GM06990 (cell line): Measurements from ENCODE around the gene LCE3D.
A peak's percentile ranks its signal among the peaks of the same experiment; 100 is the strongest.
"Not testable (repeated sequence)": the region's sequence is repeated elsewhere in the genome, so short reads cannot be mapped to it uniquely, and the experiment has no call there.

Source experiments
- DNase-seq: peaks from one replicate; pipeline ENCODE4 v3.0.0-alpha.2; 2011; ENCODE audit not compliant: insufficient read length; ENCODE audit errors: extremely low read depth
- H3K27me3 ChIP-seq: replicated peaks from 2 replicates; pipeline ENCODE4 v1.6.0; 2011; ENCODE audit warnings: low read length; ENCODE audit not compliant: control insufficient read depth, insufficient read depth
- H3K36me3 ChIP-seq: 2 replicates; pipeline ENCODE4 v1.5.1; 2011; ENCODE audit warnings: low read length; ENCODE audit not compliant: control insufficient read depth, insufficient read depth
- H3K4me3 ChIP-seq: replicated peaks from 2 replicates; pipeline ENCODE4 v1.5.1; 2011; ENCODE audit warnings: low read depth, mild to moderate bottlenecking, control low read depth, low read length
- CTCF ChIP-seq: IDR thresholded peaks from 2 replicates; pipeline ENCODE4 v1.5.1; 2011; ENCODE audit warnings: low read length, control low read depth, mild to moderate bottlenecking, inconsistent platforms; ENCODE audit not compliant: insufficient read depth, poor library complexity, severe bottlenecking

Gene LCE3D

GRCh38 chr1:152599934-152600333, 19.6 kb upstream of the LCE3D start, which contains the start of gene LCE3C:
LCE3C (plus strand) TSS chr1:152600234; CDS start chr1:152600732, 498 bp downstream.
- Histone ChIP-seq H3K27me3 (no peaks in the 10 kb centered on the region), H3K36me3 (no peaks in the 10 kb centered on the region), H3K4me3 (no peak within 1 kb of the TSS)
- TF ChIP-seq CTCF: no peak
- no peak for DNase-seq

- no peak for DNase-seq
- TF ChIP-seq CTCF: no peak
- H3K36me3 ChIP-seq: no peaks in the 10 kb centered on the region
- no peaks in the 10 kb centered on the region for H3K27me3 ChIP-seq
- no peak overlapping the region for H3K4me3 ChIP-seq
These were observed 16.7 kb upstream of the LCE3D start for GRCh38 chr1:152596986-152597385.

DNA sequence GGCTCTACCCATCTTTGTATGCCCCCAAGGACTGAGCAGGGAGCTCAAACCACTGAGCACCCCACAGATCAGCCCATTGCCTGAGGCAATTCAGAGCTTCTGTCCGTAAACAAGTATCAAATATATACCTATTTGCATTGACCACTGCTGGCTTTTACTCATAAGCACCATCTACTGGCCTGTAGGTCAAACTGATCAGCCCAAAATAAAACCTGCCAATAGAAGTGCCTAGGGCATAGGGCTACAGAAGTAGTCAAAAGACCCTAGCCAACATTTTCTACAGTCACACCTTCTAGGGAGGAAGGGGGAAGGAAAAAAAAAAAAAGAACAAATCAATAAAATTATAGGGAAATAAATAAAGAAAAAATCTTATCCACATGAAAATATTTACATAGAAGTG, 5.3 kb upstream of the LCE3D start:
- DNase-seq: no peak
- H3K4me3 ChIP-seq: no peak overlapping the region
- H3K36me3 ChIP-seq: no peaks in the 10 kb centered on the region
- no peak for TF ChIP-seq CTCF
- no peaks in the 10 kb centered on the region for H3K27me3 ChIP-seq

- no peak for TF ChIP-seq CTCF
- Histone ChIP-seq H3K36me3 (no peaks in the 10 kb centered on the region), H3K27me3 (no peaks in the 10 kb centered on the region), H3K4me3 (no peak overlapping the region)
- no peak for DNase-seq
These were observed 2.3 kb upstream of the LCE3D start for GRCh38 chr1:152582647-152583046.

GRCh38 chr1:152579526-152579925, 790 bp downstream of the LCE3D start:
- not testable (repeated sequence) for H3K36me3 ChIP-seq, H3K4me3 ChIP-seq, H3K27me3 ChIP-seq, DNase-seq

DNA sequence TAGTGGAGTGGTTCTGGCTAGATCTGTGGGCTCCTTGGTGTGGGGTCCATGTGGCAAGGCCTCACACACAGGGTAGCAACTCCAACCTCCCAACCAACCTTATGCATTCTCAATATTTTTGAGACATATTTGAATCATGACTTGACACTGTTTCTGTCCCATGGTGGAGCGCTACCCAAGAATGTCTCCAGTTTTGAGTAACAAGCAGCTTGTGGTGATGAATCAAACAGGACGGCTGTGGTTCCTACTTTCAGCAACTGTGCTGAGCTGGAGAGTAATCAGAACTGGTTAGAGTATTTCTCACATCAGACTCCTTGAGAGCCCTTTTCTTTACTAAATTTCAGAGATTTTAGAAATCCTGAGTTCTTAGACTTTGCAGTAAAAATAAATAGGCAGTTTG, 3.1 kb downstream of the LCE3D start:
- peak; percentile 32 for DNase-seq
- H3K36me3 ChIP-seq: no peaks in the 10 kb centered on the region
- no peak for TF ChIP-seq CTCF
- no peaks in the 10 kb centered on the region for H3K27me3 ChIP-seq
- H3K4me3 ChIP-seq: no peak overlapping the region
